Neuron (in vitro differentiated cells): Measurements from ENCODE around the gene IRF4.
"Not testable (repeated sequence)": the region's sequence is repeated elsewhere in the genome, so short reads cannot be mapped to it uniquely, and the experiment has no call there.

Source experiments
- H2AFZ ChIP-seq: one replicate; pipeline ENCODE4 v1.6.1; 2013; ENCODE audit warnings: low read depth, mild to moderate bottlenecking, inconsistent platforms, low read length, moderate library complexity
- H3K27me3 ChIP-seq: one replicate; pipeline ENCODE4 v1.6.1; 2013; ENCODE audit warnings: low read length; ENCODE audit not compliant: insufficient read depth
- H3K36me3 ChIP-seq: one replicate; pipeline ENCODE4 v1.6.1; 2013; ENCODE audit warnings: low read length; ENCODE audit not compliant: insufficient read depth
- H3K4me1 ChIP-seq: one replicate; pipeline ENCODE4 v1.6.1; 2013; ENCODE audit warnings: low read length; ENCODE audit not compliant: insufficient read depth
- H3K4me3 ChIP-seq: 2 replicates; pipeline ENCODE4 v1.5.1; 2013; ENCODE audit warnings: mild to moderate bottlenecking, low read length, moderate library complexity
- H3K9me3 ChIP-seq: one replicate; pipeline ENCODE4 v1.6.1; 2013; ENCODE audit warnings: low read length

Gene IRF4

GRCh38 chr6:364609-365540, 26.7 kb upstream of the IRF4 start:
- Histone ChIP-seq H3K9me3 (no peaks in the 10 kb centered on the region), H3K36me3 (no peaks in the 10 kb centered on the region), H3K4me1 (no peaks in the 10 kb centered on the region), H3K4me3 (no peak overlapping the region), H2AFZ (no peak overlapping the region), H3K27me3 (no peaks in the 10 kb centered on the region)

- no peaks in the 10 kb centered on the region for H3K36me3 ChIP-seq
- no peak overlapping the region for H3K4me3 ChIP-seq
- no peak overlapping the region for H2AFZ ChIP-seq
- H3K4me1 ChIP-seq: no peaks in the 10 kb centered on the region
- H3K9me3 ChIP-seq: no peaks in the 10 kb centered on the region
- no peaks in the 10 kb centered on the region for H3K27me3 ChIP-seq
Observed at GRCh38 chr6:365835-366234, 25.7 kb upstream of the IRF4 start.

- no peak overlapping the region for H3K4me3 ChIP-seq
- H3K4me1 ChIP-seq: no peaks in the 10 kb centered on the region
- no peaks in the 10 kb centered on the region for H3K36me3 ChIP-seq
- H2AFZ ChIP-seq: no peak overlapping the region
- H3K27me3 ChIP-seq: no peaks in the 10 kb centered on the region
- H3K9me3 ChIP-seq: no peaks in the 10 kb centered on the region
Observed at GRCh38 chr6:366389-367297, 24.9 kb upstream of the IRF4 start.

- no peak overlapping the region for H2AFZ ChIP-seq
- no peaks in the 10 kb centered on the region for H3K9me3 ChIP-seq
- no peaks in the 10 kb centered on the region for H3K27me3 ChIP-seq
- no peaks in the 10 kb centered on the region for H3K36me3 ChIP-seq
- H3K4me1 ChIP-seq: no peaks in the 10 kb centered on the region
- no peak overlapping the region for H3K4me3 ChIP-seq
Observed at GRCh38 chr6:367298-367794, 24.2 kb upstream of the IRF4 start.

- no peaks in the 10 kb centered on the region for H3K36me3 ChIP-seq
- no peak overlapping the region for H3K4me3 ChIP-seq
- no peaks in the 10 kb centered on the region for H3K9me3 ChIP-seq
- no peaks in the 10 kb centered on the region for H3K27me3 ChIP-seq
- no peak overlapping the region for H2AFZ ChIP-seq
- no peaks in the 10 kb centered on the region for H3K4me1 ChIP-seq
Observed at GRCh38 chr6:367891-368630, 23.5 kb upstream of the IRF4 start.

- Histone ChIP-seq H3K27me3 (peaks cover 1% of the 10 kb centered on the region), H3K4me1 (no peaks in the 10 kb centered on the region), H2AFZ (no peak overlapping the region), H3K9me3 (no peaks in the 10 kb centered on the region), H3K36me3 (no peaks in the 10 kb centered on the region), H3K4me3 (no peak overlapping the region)
Observed at GRCh38 chr6:369559-370431, 21.8 kb upstream of the IRF4 start.

- Histone ChIP-seq H3K36me3 (no peaks in the 10 kb centered on the region), H3K4me1 (no peaks in the 10 kb centered on the region), H2AFZ (no peak overlapping the region), H3K9me3 (no peaks in the 10 kb centered on the region), H3K27me3 (peaks cover 3% of the 10 kb centered on the region), H3K4me3 (no peak overlapping the region)
Observed at GRCh38 chr6:370555-370954, 21.0 kb upstream of the IRF4 start.

GRCh38 chr6:371851-372250, 19.7 kb upstream of the IRF4 start:
- H3K27me3 ChIP-seq: not testable (repeated sequence)

GRCh38 chr6:372336-372911, 19.1 kb upstream of the IRF4 start:
- Histone ChIP-seq H3K36me3 (no peaks in the 10 kb centered on the region), H3K27me3 (peaks cover 3% of the 10 kb centered on the region), H3K4me3 (no peak overlapping the region), H2AFZ (no peak overlapping the region), H3K9me3 (no peaks in the 10 kb centered on the region), H3K4me1 (no peaks in the 10 kb centered on the region)

More at GRCh38 chr6:371851-372250, 19.7 kb upstream of the IRF4 start:
- not testable (repeated sequence) for H3K9me3 ChIP-seq, H2AFZ ChIP-seq, H3K4me1 ChIP-seq, H3K4me3 ChIP-seq, H3K36me3 ChIP-seq

GRCh38 chr6:373031-373430, 18.5 kb upstream of the IRF4 start:
- H3K4me1 ChIP-seq: no peaks in the 10 kb centered on the region
- no peak overlapping the region for H2AFZ ChIP-seq
- H3K4me3 ChIP-seq: no peak overlapping the region
- no peaks in the 10 kb centered on the region for H3K36me3 ChIP-seq
- peaks cover 3% of the 10 kb centered on the region for H3K27me3 ChIP-seq
- H3K9me3 ChIP-seq: no peaks in the 10 kb centered on the region

GRCh38 chr6:373773-374724, 17.5 kb upstream of the IRF4 start:
- Histone ChIP-seq H2AFZ (no peak overlapping the region), H3K36me3 (no peaks in the 10 kb centered on the region), H3K4me3 (no peak overlapping the region), H3K9me3 (no peaks in the 10 kb centered on the region), H3K4me1 (no peaks in the 10 kb centered on the region), H3K27me3 (peaks cover 8% of the 10 kb centered on the region)
